G401 (cell line): ENCODE results near the gene CDC42SE1. TPM values are rescaled to one million over a fixed set of nuclear protein-coding genes. Genes with fewer than 3 reads are reported as not detected.

ENCODE experiments used
- DNase-seq: peaks from one replicate; pipeline ENCODE4 v3.0.0-alpha.2; 2015; ENCODE audit warnings: low spot score
- in situ Hi-C: cut with HindIII; loops from 2 replicates; pipeline ENCODE4 v1.10.0; 2016; ENCODE audit warnings: low sequenced_read_pairs, mixed read lengths
- total RNA-seq: library from RNA; depleted of rRNA; stranded (reverse); fragments of >200 nt; shearing (Covaris generic); gene quantifications from 2 replicates; pipeline ENCODE4 v1.2.3, GENCODE V29; 2014

The CDC42SE1 gene
- total RNA-seq, 1 experiment from 2014 or later, result 84.6 TPM

DNA sequence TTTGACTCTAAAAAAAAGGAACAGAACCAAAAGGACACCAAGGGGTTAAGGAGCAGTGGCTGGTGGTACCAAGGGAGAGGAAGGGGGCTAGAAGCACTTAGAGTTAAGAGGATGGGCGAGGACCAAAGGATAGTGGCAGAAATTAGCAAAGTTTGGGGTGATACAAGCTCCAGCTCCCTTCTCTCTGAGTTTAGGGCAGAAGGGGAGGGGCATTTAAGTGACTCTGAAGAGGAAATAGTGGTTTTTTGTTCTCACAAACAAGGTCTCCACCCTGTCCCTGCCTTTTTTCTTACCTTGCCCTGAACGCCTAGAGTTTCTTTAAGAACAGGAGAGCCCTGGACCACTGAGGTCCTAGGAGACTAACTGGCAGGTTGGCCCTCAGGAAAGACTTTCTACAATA, 3.3 kb downstream of the CDC42SE1 start:
- no peak for DNase-seq
- in situ Hi-C loops, result no loop called here

DNA sequence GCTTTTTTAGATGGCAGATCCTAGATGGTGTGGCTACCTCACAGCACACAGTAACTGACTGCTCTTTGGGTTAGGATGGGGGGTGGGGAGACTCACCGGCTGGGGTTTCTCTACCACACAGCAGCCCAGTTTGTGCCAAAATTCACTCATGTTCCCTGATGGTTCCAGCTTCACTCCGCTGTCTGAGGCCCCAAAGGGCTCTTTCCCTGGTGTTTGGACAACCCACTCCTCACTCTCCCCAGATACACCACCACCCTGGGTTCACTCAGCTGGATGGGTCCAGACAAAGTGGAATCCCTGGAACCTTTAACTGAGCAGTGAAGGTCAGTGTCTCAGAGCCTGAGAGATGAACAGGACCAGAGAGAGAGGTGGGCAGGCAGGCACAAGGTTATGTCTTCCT, 3.8 kb downstream of the CDC42SE1 start:
- DNase-seq, result no peak
- in situ Hi-C loops, result no loop called here

DNA sequence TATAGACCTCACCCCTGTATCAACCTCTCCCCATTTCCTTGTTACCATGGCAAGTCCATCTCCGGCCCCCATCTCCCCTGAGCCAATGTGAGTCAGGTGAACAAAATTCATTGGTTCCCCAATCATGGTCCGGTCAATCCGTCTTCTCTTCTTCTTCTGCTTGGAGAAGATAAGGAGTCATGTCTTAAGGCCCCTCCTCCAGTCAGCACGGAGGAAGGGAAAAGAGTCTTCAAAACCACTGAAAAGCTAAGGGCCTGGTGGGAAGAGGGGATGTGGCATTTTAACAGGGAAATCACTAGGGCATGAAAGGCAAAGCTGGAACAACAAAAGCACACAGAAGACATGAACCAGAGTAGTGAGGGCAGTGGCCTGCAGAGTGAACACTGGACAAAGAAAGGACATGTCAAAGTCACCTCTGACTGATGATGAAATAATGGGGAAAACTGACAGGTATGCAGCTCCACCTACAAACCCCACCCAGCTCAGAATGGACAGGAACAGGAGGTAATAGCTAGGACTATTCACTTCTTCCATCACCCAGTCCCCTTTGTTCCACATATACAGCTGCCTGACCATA, 4.4 kb downstream of the CDC42SE1 start:
- in situ Hi-C loops, result no loop called here
- no peak for DNase-seq

DNA sequence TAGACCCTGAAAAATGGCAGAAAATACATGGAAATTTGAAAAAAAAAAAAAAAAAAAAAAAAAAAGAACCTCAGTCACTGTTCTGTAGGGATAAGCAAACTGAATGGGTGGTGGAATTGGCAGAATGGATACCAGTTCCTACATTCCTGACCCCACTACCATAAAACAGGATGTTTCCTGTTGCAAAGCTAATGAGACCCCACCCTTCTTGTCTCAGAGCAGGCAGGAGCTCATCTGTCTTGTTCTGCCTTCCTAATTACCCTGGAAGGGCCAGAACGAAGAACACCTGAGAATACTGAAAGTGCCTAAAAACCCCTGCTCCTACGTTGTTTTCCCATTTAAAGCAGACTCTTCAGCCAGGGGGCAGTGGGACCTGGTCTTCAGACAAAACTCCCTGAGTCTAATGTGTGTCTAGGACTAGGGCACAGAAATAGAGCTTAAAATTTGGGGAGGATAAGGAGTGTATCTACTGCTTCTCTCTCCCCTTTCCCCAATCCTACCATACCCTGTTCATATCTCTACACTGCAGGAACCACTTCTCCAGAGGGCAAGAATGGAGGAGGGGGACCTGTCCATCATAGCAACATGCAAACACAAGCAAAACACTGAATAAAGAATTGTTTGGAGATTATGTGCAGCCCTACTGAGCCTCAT, 7.9 kb downstream of the CDC42SE1 start:
- in situ Hi-C loops, result no loop called here
- no peak for DNase-seq

DNA sequence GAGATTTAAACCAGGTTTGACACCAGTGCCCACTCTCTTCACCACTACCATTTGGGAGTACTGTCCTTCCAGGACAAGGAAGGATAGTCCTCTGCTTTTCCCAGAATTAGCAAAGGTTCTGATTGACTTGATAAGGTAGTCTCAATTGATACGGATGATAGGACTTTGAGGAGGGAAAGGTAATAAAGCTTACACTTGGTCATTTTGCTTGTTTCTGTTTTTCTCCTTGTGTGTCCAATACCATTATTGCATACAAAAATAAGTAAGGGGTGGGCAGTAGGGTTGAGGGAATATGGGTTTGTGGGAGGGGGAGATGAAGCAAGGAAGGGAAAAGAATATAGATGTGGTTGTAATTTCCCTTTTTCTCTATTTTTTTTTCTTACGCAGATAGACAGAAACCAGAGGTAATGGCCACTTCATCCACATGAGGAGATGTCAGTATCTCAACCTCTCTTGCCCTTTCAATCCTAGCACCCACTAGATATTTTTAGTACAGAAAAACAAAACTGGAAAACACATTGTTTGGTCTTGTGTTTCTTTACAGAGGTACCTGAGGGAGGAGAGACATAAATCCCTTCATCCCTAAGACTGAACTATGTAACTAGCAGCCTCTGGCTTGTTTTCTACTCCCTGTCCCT, 9.3 kb downstream of the CDC42SE1 start:
- in situ Hi-C loops, result no loop called here
- DNase-seq, result no peak

DNA sequence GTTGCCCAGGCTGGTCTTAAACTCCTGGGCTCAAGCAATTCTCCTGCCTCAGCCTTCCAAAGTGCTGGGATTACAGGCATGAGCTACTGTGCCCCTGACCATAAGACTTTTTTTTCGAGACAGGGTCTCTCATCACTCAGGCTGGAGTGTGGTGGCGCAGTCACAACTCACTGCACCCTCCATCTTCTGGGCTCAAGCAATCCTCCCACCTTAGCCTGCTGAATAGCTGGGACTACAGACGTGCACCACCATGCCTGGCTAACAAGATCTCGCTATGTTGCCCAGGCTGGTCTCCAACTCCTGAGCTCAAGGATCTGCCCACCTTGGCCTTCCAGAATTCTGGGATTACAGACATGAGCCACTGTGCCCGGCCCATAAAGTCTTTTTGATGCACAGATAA, 10.0 kb downstream of the CDC42SE1 start:
- in situ Hi-C loops, result no loop called here
- DNase-seq, result no peak

DNA sequence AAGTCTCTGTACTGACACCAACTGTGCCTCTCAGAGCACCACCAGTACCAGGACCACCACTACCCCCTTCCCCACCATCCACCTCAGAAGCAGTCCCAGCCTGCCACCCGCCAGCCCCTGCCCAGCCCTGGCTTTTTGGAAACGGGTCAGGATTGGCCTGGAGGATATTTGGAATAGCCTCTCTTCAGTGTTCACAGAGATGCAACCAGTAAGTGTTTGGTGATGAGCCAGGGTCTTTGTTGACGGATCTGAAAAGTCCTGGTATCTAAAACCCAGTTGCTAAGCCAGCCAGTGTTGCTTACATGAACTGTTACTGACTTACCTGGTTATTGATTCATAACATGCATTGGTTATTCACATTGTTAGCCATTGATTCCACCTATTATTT, 10.8 kb downstream of the CDC42SE1 start:
- in situ Hi-C loops, result no loop called here
- no peak for DNase-seq

DNA sequence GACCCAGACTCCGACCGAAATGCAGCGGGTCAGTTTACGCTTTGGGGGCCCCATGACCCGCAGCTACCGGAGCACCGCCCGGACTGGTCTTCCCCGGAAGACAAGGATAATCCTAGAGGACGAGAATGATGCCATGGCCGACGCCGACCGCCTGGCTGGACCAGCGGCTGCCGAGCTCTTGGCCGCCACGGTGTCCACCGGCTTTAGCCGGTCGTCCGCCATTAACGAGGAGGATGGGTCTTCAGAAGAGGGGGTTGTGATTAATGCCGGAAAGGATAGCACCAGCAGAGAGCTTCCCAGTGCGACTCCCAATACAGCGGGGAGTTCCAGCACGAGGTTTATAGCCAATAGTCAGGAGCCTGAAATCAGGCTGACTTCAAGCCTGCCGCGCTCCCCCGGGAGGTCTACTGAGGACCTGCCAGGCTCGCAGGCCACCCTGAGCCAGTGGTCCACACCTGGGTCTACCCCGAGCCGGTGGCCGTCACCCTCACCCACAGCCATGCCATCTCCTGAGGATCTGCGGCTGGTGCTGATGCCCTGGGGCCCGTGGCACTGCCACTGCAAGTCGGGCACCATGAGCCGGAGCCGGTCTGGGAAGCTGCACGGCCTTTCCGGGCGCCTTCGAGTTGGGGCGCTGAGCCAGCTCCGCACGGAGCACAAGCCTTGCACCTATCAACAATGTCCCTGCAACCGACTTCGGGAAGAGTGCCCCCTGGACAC, 11.3 kb downstream of the CDC42SE1 start:
- DNase-seq, result peak; percentile 87
- in situ Hi-C loops, result no loop called here

DNA sequence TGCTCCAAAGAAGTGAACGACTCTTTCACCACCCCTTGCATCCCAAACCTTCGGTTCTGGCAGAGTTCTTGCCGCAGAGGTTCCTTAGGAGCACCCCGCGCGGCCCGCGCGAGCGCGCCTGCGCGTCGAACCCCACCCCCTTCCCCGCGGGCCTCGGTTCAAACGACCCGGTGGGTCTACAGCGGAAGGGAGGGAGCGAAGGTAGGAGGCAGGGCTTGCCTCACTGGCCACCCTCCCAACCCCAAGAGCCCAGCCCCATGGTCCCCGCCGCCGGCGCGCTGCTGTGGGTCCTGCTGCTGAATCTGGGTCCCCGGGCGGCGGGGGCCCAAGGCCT, 11.9 kb downstream of the CDC42SE1 start, which contains the start of gene C1orf56:
Gene C1orf56 (plus strand): TSS at position 161 of the 334 bp plus-strand sequence. CDS start 97 bp downstream, at position 258.
- DNase-seq, result peak; percentile 81
- in situ Hi-C loops, result no loop called here

DNA sequence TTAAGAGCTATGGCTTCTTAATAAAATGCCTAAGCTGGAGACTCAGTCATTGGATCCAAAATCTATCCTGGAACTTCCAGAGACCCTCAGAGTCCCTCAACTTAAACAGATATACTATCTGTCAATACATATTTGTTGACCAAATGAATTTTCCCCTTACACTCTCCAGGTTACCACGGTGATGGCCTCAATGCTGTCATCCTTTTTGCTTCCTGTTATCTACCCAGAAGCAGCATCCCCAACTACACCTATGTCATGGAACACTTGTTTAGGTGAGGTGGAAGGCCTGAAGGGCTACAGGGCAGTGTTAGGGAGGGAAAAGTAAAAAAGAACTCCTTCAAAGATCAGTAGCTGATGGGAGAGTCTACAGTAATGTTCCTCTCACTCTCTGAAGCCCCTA, 16.3 kb downstream of the CDC42SE1 start:
- in situ Hi-C loops, result no loop called here

DNA sequence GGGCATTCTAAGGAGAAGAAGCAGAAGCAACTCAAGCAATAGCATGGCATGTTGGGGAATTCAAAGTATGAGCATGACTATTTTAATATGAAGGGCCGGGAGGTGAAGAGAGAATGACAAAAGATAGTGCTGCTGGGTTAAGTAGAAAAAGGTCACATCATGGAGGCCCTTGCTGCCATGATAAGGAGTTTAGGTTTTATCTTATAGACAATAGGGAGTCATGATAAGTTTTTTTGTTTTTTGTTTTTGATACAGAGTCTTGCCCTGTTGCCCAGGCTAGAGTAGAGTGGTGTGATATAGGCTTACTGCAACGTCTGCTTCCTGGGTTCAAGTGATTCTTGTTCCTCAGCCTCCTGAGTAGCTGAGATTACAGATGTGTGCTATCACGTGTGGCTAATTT, 19.9 kb downstream of the CDC42SE1 start:
- in situ Hi-C loops, result no loop called here

More for the DNA sequence above, 16.3 kb downstream of the CDC42SE1 start:
- no peak for DNase-seq

DNA sequence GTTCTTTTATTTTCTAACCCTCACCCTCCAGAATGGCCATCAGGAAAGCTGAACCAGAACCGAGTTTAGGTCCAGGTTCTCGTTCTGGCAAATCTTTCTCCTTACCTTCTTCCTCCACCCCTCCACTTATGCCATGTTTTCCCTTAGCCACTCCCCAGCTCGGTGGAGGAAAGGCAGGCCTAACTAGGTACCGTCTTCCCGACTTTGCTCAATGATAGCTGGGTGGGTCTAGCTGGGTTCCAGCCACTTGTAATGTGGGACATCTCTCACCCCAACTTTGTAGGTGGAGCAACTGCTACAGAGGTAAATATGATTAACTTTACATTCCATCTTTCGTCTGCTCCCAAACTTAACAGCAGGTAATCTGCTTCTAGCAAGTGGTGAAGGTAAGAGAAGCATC, 22.4 kb downstream of the CDC42SE1 start:
- in situ Hi-C loops, result no loop called here
- DNase-seq, result no peak

More for the DNA sequence above, 19.9 kb downstream of the CDC42SE1 start:
- no peak for DNase-seq

DNA sequence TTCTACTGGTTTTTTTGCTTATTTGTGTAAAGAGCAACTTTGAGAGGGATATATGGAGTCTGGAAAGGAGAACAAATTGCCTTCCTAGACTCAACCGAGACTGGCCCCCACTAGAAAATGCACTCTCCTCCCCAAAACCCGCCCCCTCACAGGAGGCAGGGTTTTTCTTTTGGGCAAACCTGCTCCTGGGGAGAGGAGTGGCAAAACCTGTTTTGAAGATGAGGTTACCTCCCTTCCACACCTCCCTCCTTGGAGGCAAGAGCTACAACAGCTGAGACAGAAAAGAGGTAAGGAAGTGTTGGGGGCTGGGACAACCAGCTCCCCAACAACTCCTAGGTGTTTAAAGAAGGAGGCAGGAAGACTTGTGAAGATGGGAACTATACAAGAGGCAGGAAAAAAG, 23.1 kb downstream of the CDC42SE1 start, which contains the start of gene BNIPL:
Gene BNIPL (plus strand): TSS at position 231 of the 400 bp plus-strand sequence. CDS start 140 bp downstream, at position 371.
- no peak for DNase-seq
- in situ Hi-C loops, result no loop called here

DNA sequence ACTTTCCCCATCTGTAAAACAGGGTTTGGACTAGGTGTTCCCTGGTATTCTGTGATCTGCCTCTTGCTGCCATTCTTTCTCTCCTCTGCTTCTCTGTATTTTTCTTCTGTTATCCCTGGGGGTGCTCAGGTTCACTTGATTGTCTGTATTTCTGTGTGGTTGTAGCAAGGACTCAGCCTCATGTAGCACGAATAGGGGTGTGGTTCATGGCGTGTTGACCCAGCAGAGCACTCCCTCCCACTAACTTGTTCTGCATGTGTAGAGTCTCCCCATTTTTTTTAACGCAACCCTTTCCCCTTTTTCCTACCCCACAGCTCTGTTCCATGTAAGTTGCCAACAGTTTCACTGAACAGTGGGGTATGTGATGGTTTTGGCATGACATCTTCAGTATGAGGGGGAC, 24.3 kb downstream of the CDC42SE1 start:
- DNase-seq, result no peak
- in situ Hi-C loops, result no loop called here

DNA sequence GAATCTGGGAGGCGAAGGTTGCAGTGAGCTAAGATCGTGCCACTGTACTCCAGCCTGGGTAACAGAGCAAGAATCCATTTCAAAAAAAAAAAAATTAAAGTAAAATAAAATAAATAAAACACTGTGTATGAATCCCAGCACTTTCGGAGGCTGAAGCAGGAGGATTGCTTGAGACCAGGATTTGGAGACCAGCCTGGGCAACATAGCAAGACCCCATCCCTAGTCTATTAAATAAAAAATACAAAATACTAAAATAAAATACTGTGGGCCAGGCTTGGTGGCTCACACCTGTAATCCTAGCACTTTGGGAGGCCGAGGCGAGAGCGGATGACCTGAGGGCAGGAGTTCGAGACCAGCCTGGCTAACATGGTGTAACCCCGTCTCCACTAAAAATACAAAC, 27.3 kb downstream of the CDC42SE1 start:
- in situ Hi-C loops, result no loop called here
- no peak for DNase-seq

DNA sequence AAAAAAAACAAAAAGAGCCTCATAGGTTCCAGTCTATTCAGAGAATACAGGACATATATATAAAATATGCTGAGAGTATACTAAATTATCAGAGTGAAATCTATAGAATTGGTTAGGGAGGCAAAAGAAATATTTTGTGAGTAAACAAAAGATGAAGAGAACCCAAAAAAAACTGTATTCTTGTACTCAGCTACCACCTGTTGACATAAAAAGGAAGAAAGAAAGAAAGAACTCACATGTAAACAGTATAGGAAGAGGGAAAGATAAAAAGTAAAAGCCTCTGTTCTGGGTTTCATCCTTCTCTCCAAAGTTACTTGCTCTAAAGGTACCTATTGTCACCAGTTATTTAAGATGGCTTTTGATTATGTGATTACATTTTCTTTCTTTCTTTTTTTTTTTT, 33.0 kb downstream of the CDC42SE1 start:
- DNase-seq, result no peak
- in situ Hi-C loops, result no loop called here

DNA sequence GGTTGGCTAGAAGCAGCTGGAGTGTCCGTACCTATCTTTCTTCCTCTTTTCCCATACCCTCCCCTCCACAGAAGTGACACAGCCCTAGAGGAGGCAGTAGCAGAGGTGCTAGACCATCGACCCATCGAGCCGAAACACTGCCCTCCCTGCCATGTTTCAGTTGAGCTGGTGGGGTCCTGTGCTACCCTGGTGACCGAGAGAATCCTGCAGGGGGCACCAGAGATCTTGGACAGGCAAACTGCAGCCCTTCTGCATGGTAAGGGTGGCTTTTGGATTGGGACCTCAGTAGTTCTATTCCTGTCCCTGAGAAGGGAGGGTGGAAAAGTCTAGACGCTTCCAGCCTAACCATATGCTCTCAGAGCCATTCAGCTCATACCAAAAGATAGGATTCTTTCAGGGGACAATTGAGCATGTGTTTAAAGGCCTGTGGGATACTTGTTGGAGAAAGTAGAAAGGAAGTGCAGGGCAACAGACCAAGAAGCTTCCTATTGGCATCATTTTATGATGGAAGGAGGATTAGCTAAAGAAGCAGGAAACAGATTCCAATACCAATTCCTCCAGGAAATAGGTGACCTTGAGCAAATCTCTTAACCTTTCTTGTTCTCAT, 34.8 kb downstream of the CDC42SE1 start:
- in situ Hi-C loops, result no loop called here
- DNase-seq, result peak; percentile 86

DNA sequence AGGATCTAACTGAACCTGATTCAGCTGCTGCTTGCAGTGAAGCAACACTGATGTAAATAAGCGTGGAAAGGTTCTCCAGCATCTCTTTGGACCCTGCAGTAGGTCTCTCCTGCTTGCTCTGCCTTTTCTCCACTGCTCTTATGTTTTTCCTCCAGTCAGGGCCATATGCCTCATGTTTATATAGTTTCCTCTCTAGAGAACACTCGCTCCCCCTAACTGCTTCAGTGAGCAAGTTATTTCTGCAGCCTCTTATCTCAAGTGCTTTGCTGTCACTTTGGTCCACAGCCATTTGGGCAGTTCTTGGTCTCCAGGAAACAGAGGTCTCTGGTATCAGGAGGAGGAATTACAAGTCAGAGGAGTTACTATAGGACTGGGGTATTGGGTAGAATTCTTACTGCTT, 45.9 kb downstream of the CDC42SE1 start:
- in situ Hi-C loops, result no loop called here
- DNase-seq, result no peak

DNA sequence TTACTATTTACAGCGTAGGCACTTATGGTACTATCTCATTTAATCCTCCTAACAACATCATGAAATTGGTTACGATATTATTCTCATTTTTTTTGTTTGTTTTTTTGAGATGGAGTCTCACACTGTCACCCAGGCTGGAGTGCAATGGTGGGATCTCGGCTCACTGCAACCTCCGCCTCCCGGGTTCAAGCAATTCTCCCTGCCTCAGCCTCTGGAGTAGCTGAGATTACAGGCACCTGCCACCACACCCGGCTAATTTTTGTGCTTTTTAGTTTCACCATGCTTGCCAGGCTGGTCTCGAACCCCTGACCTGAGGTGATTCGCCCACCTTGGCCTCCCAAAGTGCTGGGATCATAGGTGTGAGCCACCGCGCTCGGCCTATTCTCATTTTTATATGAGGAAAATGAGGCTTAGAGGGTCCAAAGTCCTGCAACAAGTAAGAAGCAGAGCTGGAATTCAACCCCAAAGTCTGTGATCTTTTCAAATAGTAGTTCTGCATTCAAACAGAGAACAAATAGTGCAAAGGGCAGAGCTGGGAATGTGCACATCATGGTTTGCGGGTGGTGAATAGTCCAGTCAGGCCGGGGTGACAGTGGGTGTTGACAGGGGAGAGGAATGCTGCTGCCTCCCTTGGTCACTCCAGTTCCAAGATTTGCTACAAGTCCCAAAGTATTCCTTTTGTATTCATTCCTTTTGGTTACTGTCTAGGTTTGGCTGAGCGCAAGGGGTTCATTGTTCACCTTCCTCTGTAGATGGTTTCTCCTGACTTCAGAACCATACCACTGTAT, 46.5 kb downstream of the CDC42SE1 start:
- in situ Hi-C loops, result no loop called here
- DNase-seq, result no peak
